HUDEP-2 (cell line): Measurements from ENCODE around the gene LFNG.

ENCODE experiments used
- DNase-seq, 76 experiments: peaks; one replicate each; lab custom pipeline; 2025; ENCODE audit not compliant: unreplicated experiment in 76 of 76; lab: John Stamatoyannopoulos, UW

Gene LFNG

GRCh38 chr7:2501947-2502646, 17.5 kb upstream of the LFNG start:
- no peak for DNase-seq

DNA sequence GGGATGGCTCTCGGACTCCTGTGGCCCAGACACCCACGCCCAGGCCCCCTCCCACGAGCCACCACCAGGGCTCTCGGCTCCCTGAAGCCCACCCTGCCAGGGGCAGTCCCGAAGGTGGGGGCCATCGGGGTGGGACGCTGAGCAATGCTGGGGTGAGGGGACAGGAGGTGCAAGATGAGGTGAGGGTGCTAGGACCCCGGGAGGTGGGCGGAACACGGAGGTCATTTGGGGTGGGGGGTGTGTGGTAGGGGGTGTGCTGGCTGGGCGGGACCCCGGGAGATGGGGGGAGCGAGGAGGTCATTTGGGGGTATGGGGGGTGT, 17.0 kb upstream of the LFNG start:
- DNase-seq = no peak

DNA sequence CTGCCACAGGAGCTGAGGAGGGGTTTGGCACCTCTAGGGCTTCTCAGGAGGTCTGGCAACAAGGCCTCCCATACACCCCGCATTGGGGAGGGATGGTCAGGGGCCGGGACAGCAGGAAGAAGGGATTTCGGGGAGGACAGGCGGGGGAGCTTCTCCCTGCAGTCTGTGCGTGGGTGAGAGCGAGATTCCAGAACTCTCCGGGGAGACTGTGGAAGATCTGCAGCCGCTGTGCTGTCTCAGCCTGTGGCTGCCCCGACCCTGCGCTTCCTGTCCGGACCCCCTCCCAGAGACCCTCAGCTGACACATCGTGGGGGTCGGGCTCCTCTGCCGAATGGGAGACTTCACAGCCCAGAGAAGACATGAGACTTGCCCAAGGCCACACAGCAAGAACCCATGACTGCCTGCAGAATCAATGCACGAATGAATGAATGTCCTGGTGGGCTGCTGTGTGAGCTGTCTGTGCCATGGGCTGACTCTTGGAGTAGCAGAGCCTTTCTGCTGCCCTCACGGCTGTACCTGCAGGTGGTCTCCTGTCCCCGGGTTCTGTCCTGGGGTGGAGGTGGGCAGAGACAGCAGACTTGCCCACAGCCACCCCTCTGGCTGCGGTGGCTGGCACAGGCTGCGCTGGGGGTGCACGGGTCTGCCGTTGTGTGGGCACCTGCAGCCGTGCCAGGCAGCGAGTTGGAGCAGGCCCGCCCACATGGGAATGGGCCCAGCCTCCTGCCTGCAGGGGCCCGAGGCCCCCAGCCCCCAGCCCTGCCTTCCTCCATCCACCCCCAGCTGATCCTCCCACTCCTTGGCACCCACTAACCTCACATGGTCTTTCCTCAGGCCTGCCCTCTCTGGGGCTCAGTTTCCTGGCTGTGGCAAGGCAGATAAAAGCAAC, 16.3 kb upstream of the LFNG start:
- no peak for DNase-seq

GRCh38 chr7:2504128-2504888, 15.3 kb upstream of the LFNG start:
- no peak for DNase-seq

- DNase-seq = no peak
Measured at GRCh38 chr7:2504889-2505375, 14.6 kb upstream of the LFNG start.

DNA sequence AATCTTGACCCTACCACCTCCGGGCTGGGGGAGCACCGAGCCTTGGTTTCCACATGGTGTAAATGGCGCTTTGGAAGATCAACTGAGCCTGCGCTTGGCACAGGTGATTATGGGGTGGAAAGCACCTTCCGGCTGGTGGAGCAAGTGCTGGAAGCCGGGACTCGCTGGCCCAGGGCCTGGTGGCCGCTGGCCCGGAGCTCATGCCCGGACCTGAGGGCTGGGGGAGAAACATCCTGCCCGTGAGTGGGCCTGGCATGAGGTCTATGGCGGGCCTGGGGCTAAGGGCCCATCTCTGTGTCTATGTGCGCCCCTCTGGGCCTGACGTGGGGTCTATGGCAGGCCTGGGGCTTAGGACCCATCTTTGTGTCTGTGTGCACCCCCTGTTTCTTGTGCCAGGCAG, 14.2 kb upstream of the LFNG start:
- no peak for DNase-seq

DNA sequence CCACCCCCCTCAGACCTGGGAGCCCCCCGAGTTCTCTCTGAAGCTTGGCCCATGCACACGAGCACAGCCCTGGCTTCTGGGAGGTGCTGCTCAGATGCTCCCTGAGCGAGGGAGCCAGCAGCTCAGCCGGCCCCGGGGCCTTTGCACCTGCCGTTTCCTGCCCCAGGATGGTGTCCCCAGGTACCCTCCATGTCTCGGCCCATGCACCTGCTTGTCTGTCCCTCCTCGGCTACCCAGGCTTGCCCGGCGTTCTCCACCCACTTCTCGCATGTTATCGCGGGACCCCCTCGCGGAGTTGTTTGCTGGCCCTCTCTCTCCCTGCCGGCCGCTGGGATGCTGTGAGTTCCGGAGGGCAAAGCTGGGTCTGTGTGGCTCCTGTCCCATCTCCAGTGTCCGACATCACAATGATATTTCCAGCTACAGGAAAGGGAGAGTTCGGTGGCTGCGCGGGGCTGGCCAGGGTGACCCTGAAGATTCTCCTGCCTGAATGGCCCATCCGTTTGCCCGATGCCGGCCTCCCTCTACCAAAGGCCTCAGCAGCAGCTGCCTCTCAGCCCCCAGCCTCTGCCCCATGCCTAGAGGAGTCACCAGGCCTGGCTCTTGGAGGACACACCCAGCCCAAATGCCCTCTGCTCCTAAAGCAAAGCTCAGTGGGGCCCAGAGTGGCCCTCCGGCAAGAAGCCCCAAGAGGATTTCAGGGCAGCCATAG, 12.2 kb upstream of the LFNG start:
- DNase-seq = no peak

GRCh38 chr7:2507917-2508306, 11.7 kb upstream of the LFNG start:
- DNase-seq = no peak

DNA sequence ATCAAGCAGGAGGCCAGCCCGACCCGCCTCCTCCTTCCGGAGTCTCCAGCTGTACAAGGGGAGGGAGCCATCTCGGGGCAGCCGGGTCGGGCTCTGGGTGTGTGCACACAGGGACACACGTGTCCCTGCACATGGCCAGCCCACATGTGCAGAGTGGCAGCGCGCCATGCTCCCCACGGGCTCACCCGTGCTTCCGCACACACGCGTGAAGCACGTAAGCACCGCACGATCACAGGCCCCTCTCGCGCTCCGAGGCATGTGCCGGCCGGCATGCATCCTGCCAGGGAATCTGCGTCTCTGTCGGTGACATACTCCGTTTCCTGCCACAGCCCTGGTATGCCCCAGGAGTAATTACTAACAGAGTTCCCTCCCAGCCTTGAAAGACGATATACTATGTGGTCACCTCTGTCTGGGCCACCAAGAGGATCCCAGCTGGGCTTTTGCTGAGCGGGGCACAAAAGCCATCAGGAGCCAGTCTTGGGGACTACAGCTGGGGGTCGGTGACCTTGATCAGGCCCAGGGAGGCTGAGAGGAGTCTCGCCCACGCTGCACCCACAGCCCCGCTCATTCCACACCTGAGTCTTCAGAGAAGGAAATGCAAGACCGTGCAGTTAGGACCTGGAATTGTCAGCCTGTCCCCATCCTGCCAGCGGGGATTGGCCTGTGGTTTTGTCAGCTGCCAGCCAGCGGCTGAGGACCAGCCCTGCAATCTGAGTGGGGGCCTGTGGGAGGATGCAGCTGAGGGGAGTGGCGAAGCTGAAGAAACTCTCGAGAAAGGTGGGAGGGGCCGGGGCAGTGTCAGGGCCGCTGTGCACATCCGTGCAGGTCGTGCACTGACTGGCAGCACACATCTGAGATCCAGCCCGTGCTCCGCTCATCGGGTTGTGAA, 11.0 kb upstream of the LFNG start:
- peak in 2 of 76 experiments; percentile 5 to 8 for DNase-seq

DNA sequence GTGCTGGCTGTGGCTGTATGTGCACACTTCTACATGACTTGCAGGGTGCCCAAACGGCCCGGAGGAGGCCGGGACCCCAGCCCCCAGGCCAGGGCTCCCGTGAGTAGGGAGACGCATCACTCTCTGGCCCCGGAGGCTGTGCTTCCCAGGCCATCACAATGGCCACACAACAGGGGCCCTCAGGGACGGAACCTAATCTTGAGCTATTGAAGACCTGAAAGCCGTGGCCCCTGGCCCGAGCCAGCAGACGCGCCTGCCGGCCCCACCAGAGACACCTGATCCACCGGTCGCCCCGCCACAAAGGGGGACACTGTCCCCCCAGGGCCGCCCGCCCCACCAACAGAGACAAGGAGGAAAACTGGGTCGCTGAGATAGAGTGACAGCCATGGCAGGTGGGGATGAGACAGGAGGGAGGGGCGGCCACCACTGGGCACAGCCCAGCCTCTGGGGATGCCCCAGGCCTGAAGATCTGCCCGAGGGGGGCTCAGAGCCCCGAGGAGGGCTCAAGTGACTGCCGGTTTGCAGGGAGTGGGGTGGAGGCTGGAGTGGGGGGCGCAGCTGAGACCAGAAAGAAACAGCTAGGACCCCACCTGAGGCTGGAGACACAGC, 10.2 kb upstream of the LFNG start:
- no peak for DNase-seq

- no peak for DNase-seq
Measured at GRCh38 chr7:2510130-2510776, 9.3 kb upstream of the LFNG start.

- DNase-seq = peak in 14 of 76 experiments; percentile 10 to 48 (median 32)
Measured at GRCh38 chr7:2510909-2511768, 8.4 kb upstream of the LFNG start.

GRCh38 chr7:2511769-2512168, 7.8 kb upstream of the LFNG start:
- DNase-seq = no peak

- no peak for DNase-seq
Measured at GRCh38 chr7:2512179-2512661, 7.4 kb upstream of the LFNG start.

DNA sequence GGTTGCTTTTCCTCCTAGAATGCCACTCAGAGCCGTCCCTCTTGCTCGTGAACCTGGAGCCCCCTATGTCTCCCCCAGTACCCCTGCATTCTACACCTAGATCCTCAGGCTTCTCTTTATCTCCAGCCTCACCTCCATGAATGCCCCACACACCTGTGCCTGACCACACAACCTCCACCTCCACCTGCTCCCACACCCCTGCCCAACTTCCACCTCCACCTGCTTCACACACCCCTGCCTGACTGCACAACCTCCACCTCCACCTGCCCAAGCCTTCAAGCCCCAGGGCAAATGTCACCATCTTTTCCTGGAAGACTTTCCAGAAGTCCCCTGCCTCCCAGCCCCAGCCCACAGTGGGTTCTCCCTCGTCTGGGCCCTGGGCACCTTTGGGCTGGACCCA, 6.9 kb upstream of the LFNG start:
- no peak for DNase-seq

GRCh38 chr7:2513702-2514101, 5.9 kb upstream of the LFNG start:
- DNase-seq = no peak

DNA sequence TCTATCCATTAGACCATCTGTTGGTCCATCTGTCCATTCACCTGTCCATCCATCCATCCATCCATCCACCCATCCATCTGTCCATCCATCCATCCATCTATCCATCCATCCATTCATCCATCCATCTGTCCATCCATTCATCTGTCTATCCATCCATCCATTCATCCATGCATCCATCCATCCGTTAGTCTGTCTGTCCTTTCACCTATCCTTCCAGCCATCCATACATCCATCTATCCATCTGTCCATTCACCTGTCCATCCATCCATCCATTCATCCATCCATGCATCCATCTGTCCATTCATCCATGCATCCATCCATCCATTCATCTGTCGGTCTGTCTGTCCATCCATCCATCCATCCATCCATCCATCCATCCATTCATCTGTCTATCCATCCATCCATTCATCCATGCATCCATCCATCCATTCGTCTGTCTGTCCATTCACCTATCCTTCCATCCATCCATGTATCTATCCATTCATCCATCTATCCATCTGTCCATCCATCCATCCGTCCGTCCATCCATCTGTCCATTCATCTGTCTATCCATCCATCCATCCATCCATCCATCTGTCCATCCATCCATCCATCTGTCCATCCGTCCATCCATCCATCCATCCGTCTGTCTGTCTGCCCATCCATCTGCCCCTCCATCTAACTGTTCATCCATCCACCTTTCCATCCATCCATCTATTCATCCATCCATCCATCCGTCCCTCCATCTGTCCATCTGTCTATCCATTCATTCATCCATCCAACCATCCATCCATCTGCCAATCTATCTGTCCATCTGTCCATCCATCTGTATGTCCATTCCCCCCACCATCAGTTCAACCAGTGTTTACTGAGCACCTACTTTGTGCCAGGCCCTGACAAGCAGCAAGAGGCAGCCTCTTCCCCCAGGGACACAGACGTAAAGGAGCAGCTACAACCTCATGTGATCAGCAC, 4.8 kb upstream of the LFNG start:
- no peak for DNase-seq
